HuH-7 (cell line): ENCODE results near the gene ITFG1.
"Not testable (repeated sequence)": the region's sequence is repeated elsewhere in the genome, so short reads cannot be mapped to it uniquely, and the experiment has no call there.

ENCODE experiments used
- DNase-seq: peaks from one replicate; pipeline ENCODE4 v3.0.0; 2011; ENCODE audit warnings: low spot score

The ITFG1 gene

DNA sequence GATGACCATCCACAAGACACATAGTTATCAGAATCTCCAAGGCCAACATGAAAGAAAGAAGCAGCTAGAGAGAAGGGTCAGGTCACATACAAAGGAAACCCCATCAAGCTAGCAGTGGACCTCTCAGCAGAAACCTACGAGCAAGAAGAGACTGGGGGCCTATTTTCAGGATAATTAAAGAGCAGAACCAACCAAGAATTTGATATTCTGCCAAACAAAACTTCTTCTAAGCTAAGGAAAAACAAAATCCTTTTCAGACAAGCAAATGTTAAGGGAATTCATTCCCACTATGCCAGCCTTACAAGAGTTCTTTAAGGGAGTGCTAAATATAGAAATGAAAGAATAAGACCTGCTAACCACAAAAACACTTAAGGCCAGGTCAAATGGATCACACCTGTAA lies 47.8 kb downstream of the ITFG1 start:
- no peak for DNase-seq

- DNase-seq, result no peak
These were observed 52.4 kb downstream of the ITFG1 start for GRCh38 chr16:47408491-47408890.

DNA sequence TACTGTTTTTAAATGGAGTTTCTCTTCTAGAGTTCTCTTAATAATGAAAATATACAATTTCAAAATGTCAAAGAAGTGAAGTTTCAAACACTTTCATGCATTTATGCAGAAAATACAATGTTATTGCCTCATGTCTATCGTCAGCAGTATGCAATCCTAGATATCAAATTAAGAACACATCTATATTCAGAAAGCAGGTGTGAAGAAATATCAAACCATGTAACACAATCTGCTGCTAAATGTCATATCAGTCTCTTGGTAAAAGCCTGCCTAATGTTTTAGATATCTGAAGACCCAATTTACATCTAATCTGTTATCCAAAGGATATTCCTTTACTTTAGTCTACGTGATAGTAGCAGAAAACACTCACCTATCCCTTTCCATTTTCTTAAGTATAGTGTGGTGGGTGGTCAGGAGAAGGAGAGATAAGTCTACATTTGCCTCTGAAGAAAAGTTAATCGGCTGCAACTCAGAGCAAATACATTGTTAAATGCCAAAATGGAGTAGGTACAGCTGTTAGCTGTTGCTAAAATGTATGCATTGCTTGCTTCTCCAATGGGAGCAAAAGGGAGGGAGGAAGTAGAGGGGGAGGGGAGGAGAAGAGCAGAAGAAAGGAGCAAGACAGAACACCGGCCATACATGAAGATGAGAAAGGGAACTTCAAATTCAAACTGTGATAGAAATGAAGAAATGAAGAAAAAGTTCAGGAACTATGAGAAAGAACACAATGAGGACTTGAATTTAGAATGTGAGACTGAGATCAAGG lies 64.9 kb downstream of the ITFG1 start:
- DNase-seq, result no peak

GRCh38 chr16:47392081-47392480 lies 68.8 kb downstream of the ITFG1 start:
- DNase-seq, result peak; percentile 1

DNA sequence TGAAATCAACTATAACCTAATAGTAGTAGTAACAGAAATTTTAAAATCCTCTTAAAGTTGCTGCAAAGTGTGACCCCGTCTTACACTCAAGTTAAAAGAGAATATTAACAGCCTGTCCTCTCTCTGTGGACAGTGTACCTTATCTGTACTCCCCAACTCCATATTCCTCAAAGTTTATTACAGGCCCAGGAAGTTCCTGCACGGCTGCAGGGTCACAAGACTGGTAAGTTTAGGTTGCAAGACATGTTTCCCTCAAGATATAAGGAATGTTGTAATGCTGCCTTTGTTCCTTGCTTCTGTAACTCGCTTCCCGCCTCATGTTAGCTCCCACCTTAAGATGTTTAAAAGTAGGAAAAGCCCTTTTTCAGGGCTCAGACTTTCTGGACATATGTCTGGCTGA lies 72.2 kb downstream of the ITFG1 start:
- DNase-seq, result no peak

- no peak for DNase-seq
These were observed 73.7 kb downstream of the ITFG1 start for GRCh38 chr16:47387026-47387734.

DNA sequence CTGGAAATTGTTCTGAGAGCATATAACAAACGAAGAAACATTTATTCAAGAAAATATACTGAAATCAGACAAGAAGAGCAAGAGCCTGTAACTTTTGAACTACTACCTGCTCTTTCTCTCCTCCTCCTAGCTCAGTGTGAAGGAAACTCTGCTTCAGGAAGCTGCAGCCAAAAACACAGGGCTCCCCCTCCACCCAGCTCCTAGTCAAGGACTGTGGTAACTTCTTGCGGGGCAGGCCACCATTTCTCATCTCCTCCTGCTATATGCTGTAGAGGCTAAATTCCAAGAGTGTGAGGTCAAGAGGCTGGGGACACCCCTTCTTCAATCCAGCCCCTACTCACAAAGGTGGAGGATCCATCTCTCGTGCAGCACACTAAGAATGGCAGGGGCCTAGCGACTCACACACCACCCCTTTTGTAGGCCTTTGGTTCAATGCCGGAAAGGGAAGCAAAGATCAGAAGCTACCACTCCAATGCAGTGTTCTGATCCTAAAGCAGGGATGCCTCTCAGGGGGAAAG lies 74.6 kb downstream of the ITFG1 start:
- DNase-seq, result no peak

DNA sequence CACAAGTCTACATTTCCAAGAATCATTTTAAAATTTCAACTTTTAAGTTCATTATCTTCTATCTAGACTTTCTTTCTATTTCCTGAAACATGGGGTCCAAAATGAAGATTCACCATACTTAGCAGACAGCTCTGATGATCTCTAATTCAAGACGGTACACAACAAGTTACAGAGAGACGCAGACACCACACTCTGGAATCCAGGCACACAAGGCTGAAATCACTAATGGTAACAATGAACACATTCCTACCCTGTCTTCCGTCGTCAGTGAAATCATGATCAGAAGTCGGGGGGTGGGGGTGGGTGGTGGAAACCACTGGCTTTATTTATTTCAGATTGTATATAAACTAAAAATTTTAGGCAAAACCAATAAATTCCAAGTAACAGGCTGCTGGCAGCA lies 78.5 kb downstream of the ITFG1 start:
- no peak for DNase-seq

DNA sequence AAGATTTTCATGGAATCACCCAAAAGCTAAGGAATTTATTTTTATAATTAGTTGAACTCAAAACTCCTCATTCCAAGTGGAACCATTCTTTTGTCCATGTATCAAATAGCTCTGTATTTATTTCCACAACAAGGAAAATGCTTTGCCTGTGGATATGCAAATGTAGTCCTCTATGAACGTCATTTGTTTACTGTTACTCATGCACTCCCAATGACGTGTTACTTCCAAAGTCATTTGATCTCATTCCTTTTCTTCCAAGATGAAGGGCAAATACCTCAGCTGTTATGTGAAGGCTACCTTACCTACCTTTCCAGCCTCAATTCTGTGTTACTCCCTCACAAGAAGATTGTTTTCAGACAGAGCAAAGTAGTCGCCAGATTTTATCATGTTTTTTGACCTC lies 83.7 kb downstream of the ITFG1 start:
- DNase-seq, result no peak

DNA sequence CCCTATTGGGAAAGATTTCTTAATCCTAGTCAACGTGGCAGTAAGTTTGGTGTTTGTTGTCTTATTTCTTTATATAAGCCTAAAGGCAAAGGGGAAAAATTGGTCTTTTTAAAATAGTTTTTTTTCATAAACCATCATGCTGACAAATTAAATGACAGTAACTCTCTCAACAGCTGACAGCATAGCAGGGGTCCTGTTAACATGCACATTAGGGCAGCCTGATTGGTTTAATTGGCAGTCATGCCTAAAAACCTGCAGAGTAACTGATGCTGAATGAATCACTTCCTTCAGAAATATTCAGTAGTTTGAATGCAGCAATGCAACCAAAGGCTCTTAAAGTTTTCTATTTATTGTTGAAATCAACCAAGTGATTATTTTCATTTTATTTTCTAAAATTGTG lies 85.4 kb downstream of the ITFG1 start:
- DNase-seq, result no peak

DNA sequence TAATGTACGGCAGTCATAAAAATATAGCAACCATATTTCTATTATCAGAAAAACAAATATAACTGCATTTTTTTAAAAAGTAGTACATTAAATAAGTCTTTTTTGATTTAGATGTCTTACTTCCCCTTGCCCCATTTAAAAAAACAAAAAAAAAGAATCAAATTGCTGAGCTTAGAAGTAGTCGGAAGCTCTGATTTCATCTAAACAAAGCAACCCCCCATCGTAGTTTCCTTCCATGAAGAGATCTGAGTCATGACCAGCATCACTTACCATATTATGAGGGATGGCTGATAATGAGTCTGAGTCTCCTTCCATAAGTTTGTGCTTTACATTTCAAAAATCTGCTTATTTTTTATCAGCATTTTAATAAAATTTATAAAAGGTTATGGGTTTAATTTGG lies 86.2 kb downstream of the ITFG1 start:
- DNase-seq, result no peak

DNA sequence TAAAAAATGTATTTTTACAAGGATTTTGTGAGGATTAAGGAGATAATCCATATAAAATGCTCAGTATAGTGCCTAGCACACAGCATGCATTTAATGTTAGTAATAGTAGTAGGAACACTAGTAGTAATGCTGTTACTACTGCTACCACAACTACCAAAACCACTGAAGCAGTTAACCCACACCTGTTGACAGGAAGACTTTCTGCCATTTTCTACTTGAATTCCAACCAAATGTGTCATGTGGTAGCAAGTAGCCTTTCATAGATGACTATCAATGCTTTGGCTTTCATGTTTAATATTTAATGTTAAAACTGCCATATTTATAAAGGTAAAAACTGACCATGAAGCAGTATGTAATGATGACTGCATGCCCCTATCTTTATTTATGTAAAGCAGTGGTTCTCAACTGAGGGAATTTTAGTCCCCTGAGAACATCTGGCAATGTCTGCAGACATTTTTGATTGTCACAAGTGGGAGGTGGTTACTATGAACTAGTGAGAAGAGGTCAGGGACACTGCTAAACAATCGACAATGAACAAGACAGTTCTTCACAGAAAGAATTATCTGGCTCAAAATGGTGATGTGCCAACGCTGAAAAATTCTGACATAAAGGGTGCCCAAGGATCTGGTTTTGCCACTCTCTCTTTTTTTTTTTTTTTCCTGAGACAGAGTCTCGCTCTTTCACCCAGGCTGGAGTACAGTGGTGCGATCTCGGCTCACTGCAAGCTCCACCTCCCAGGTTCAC lies 89.4 kb downstream of the ITFG1 start:
- DNase-seq, result no peak

DNA sequence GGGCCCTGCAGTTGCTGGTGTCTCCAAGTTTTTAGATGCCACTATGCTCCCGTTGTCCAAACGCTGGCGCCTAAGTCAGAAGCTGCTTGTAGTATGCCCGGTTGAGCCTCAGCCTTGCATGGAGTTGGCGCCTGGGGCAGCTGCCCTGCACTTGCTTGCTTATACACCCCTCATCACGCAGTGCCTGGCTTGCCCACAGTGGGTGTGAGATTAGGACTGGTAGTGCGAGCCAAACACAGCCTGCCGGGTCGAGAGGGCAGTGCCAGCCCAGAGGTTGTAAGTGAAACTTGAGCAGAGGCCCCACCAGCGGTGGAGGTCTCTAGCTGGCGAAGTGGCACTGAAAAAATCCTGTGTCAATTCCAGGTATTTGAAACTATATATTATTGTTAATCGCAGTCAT lies 90.3 kb downstream of the ITFG1 start:
- no peak for DNase-seq

GRCh38 chr16:47366228-47366627 lies 94.6 kb downstream of the ITFG1 start:
- DNase-seq, result no peak

GRCh38 chr16:47363761-47364160 lies 97.1 kb downstream of the ITFG1 start:
- DNase-seq, result no peak

- no peak for DNase-seq
These were observed 101.4 kb downstream of the ITFG1 start for GRCh38 chr16:47359478-47359877.

GRCh38 chr16:47358816-47359215 lies 102.0 kb downstream of the ITFG1 start:
- no peak for DNase-seq

DNA sequence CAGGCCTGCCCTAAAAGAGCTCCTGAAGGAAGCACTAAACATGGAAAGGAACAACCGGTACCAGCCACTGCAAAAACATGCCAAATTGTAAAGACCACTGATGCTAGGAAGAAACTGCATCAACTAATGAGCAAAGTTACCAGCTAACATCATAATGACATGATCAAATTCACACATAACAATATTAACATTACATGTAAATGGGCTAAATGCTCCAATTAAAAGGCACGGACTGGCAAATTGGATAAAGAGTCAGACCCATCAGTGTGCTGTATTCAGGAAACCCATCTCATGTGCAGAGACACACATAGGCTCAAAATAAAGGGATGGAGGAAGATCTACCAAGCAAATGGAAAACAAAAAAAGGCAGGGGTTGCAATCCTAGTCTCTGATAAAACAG lies 111.8 kb downstream of the ITFG1 start:
- DNase-seq, result not testable (repeated sequence)

DNA sequence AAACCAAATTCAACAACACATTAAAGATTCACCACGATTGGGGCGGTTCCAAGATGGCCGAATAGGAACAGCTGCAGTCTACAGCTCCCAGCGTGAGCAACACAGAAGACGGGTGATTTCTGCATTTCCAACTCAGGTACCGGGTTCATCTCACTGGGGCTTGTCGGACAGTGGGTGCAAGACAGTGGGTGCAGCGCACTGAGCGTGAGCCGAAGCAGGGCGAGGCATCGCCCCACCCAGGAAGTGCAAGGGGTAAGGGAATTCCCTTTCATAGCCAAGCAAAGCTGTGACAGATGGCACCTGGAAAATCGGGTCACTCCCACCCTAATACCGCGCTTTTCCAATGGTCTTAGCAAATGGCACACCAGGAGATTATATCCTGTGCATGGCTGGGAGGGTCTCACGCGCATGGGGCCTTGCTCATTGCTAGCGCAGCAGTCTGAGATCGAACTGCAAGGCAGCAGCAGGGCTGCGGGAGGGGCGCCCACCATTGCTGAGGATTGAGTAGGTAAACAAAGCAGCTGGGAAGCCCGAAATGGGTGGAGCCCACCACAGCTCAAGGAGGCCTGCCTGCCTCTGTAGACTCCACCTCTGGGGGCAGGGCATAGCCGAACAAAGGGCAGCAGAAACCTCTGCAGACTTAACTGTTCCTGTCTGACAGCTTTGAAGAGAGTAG lies 113.7 kb downstream of the ITFG1 start:
- not testable (repeated sequence) for DNase-seq

GRCh38 chr16:47342055-47342454 lies 118.8 kb downstream of the ITFG1 start:
- DNase-seq, result no peak

- DNase-seq, result not testable (repeated sequence)
These were observed 130.3 kb downstream of the ITFG1 start for GRCh38 chr16:47330562-47330961.

- not testable (repeated sequence) for DNase-seq
These were observed 136.6 kb downstream of the ITFG1 start for GRCh38 chr16:47324309-47324708.
